SK-MEL-5 (cell line): Measurements from ENCODE around the gene DPP8. TPM values are rescaled to one million over a fixed set of nuclear protein-coding genes. Genes with fewer than 3 reads are reported as not detected.
"Not testable (repeated sequence)": the region's sequence is repeated elsewhere in the genome, so short reads cannot be mapped to it uniquely, and the experiment has no call there.

Experiments
- DNase-seq: peaks from one replicate; pipeline ENCODE4 v3.0.0-alpha.2; 2016; ENCODE audit warnings: low read depth, low spot score
- in situ Hi-C: cut with HindIII; loops from 2 replicates; pipeline ENCODE4 v1.10.0; 2016; ENCODE audit warnings: low sequenced_read_pairs, high pct_unique_total_duplicates, low pct_unique_long_range_greater_than_20kb
- small RNA-seq, 2 experiments: library from RNA; depleted of rRNA; stranded (forward); fragments of <200 nt; gene quantifications; one replicate each; pipeline ENCODE3, GENCODE V24; 2014
- total RNA-seq: library from RNA; depleted of rRNA; stranded (reverse); fragments of >200 nt; shearing (Covaris generic); gene quantifications from 2 replicates; pipeline ENCODE4 v1.2.3, GENCODE V29; 2014; rRNA removed

The DPP8 gene
- total RNA-seq, 1 experiment from 2014 or later: 17.4 TPM

GRCh38 chr15:65399997-65400396 is 117.5 kb downstream of the DPP8 start:
- in situ Hi-C loops: no loop called here
- DNase-seq: no peak

- no peak for DNase-seq
These were observed 118.3 kb downstream of the DPP8 start for GRCh38 chr15:65399001-65399706.

GRCh38 chr15:65398486-65398885 is 119.0 kb downstream of the DPP8 start:
- in situ Hi-C loops: not testable (repeated sequence)

More at GRCh38 chr15:65399001-65399706, 118.3 kb downstream of the DPP8 start:
- in situ Hi-C loops: no loop called here

GRCh38 chr15:65396965-65397317 is 120.5 kb downstream of the DPP8 start:
- no peak for DNase-seq
- in situ Hi-C loops: no loop called here

More at GRCh38 chr15:65398486-65398885, 119.0 kb downstream of the DPP8 start:
- not testable (repeated sequence) for DNase-seq

GRCh38 chr15:65396283-65396964 is 121.1 kb downstream of the DPP8 start:
- in situ Hi-C loops: no loop called here
- DNase-seq: no peak

GRCh38 chr15:65395567-65396202 is 121.8 kb downstream of the DPP8 start:
- in situ Hi-C loops: no loop called here
- no peak for DNase-seq

GRCh38 chr15:65394936-65395335 is 122.6 kb downstream of the DPP8 start:
- no peak for DNase-seq
- in situ Hi-C loops: no loop called here

- in situ Hi-C loops: no loop called here
These were observed 123.2 kb downstream of the DPP8 start for GRCh38 chr15:65394280-65394789.

GRCh38 chr15:65393557-65393956 is 123.9 kb downstream of the DPP8 start:
- no peak for DNase-seq
- in situ Hi-C loops: no loop called here

More at GRCh38 chr15:65394280-65394789, 123.2 kb downstream of the DPP8 start:
- no peak for DNase-seq

GRCh38 chr15:65393091-65393490 is 124.4 kb downstream of the DPP8 start:
- DNase-seq: no peak
- in situ Hi-C loops: no loop called here

Small RNA genes within 50 kb of the gene (small RNA-seq; reads per million reads assigned to genes)
- 0 reads per million in 2 experiments for gene AC105129.1
- 0 reads per million in 2 experiments for gene RF00019
- 0 to 0.02 reads per million in 2 experiments for gene RNU6-19P

Other genes starting within 250 kb of the DPP8 start
- 7.4 and 10.1 TPM in 2 replicates for gene PARP16, start 230.8 kb downstream of the DPP8 start, total RNA-seq
- gene RNU5A-1, start 221.6 kb downstream of the DPP8 start, total RNA-seq: not detected in 2 replicates
- not detected in 2 replicates for gene RNU5B-1, start 213.0 kb downstream of the DPP8 start, total RNA-seq
- 0.13 and 0.24 TPM in 2 replicates for gene IGDCC3, start 139.7 kb downstream of the DPP8 start, total RNA-seq
- 0.13 and 0.42 TPM in 2 replicates for gene IGDCC4, start 94.7 kb downstream of the DPP8 start, total RNA-seq
- gene HACD3, start 12.8 kb upstream of the DPP8 start, total RNA-seq: 154 and 171 TPM in 2 replicates
- gene INTS14, start 93.4 kb upstream of the DPP8 start, total RNA-seq: 24.7 and 27.3 TPM in 2 replicates
- gene SLC24A1, start 104.2 kb upstream of the DPP8 start, total RNA-seq: 7.0 and 7.4 TPM in 2 replicates